HG03045 (cell line): ENCODE results near the gene DVL1.
"Not testable (repeated sequence)": the region's sequence is repeated elsewhere in the genome, so short reads cannot be mapped to it uniquely, and the experiment has no call there.

Source experiments
- ATAC-seq: cut with Tn5 transposase; IDR thresholded peaks from one replicate; pipeline ENCODE4 v1.9.1; 2021; ENCODE audit warnings: mild to moderate bottlenecking, moderate library complexity; ENCODE audit not compliant: unreplicated experiment

DVL1 gene

GRCh38 chr1:1349256-1350012 is at the start of gene DVL1:
Gene DVL1 (minus strand): TSS chr1:1349418. CDS start chr1:1349065, 353 bp downstream.
- ATAC-seq: peak; percentile 63

DNA sequence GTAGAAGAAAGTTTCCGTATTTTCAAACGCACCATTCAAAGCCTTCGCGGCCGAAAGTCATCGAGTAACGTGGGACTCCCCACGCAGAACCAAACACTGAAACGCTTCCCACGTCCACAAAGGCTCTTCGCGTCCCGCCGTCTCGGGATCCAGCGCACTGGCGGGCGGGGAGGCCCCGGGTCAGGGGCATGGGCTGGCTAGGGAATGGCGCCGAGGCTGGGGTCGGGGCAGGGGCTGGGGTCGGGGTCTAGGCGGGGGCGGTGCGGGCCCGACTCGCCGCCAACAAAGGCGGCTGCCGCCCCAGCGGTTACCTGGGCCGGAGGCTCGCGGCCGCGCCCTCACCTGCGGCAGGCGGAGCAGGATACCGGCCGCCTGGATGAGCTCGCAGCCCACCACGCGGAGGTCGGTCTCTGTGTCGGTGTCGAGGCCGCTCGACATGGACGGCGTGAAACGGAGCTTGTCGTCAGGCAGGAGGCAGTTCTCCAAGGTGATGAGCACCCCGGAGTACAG is 49.5 kb upstream of the DVL1 start:
- peak; percentile 3 for ATAC-seq

- no peak for ATAC-seq
Observed at GRCh38 chr1:1397839-1398523, 48.8 kb upstream of the DVL1 start.

DNA sequence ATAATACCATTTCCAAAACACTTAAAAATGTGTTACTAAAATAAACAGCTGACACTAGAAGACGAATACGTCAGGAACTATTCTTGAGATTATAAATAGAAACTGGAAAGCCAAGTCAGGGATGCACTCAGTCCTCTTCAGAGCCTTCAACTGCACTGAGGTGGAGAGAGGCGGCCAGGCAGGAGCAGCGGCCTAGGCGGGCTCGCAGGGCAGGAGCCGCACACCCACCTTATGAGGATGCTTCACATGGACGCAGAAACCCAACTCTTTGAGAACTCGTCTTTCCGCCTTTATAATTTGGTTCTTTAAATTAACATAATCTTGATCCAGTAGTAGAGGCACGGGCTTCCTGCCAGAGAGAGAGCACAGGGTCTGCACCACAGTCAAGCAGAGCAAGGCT is 45.9 kb upstream of the DVL1 start:
- ATAC-seq: no peak

DNA sequence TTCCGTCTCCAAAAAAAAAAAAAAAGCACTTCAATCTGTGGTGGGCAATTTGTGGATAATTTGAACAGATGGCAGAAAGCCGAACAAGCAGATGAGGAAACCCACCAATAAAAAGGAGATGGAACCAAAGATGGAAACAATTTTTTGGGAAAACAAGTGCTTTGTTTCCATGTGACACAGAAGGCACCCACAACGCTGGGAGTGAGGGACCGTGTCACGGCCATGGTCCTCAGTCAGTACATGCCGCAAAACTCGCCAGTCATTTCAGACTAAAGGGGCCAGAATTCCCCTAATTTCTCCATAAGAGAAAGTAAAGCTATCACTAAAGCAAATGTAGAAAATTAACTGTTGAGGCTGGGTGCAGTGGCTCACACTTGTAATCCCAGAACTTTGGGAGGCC is 44.9 kb upstream of the DVL1 start:
- ATAC-seq: no peak

DNA sequence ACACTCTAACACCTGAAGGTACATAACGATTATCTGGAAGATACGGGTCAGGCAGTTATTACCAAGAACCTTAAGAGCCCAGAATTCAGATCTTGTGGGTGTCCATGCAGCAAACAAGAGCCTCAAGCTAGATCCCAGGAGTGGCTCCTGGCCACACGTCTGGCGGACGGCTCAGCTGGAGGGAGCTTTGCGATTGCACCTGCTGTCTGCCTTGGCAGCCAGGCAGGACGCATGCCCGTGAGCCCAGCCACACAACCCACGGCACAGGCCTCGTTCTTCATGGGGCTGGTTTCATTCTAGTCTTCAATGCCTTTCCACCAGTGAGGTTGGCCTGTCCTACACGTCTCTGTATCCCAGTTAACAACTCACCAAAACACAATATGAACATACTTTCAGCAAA is 44.2 kb upstream of the DVL1 start:
- ATAC-seq: no peak

GRCh38 chr1:1393014-1393413 is 43.8 kb upstream of the DVL1 start:
- ATAC-seq: no peak

- ATAC-seq: no peak
Observed at GRCh38 chr1:1391225-1391624, 42.0 kb upstream of the DVL1 start.

GRCh38 chr1:1390675-1391074 is 41.5 kb upstream of the DVL1 start:
- no peak for ATAC-seq

- ATAC-seq: no peak
Observed at GRCh38 chr1:1388078-1388472, 38.9 kb upstream of the DVL1 start.

GRCh38 chr1:1387098-1388077 is 38.2 kb upstream of the DVL1 start:
- ATAC-seq: no peak

- no peak for ATAC-seq
Observed at GRCh38 chr1:1385931-1386330, 36.7 kb upstream of the DVL1 start.

DNA sequence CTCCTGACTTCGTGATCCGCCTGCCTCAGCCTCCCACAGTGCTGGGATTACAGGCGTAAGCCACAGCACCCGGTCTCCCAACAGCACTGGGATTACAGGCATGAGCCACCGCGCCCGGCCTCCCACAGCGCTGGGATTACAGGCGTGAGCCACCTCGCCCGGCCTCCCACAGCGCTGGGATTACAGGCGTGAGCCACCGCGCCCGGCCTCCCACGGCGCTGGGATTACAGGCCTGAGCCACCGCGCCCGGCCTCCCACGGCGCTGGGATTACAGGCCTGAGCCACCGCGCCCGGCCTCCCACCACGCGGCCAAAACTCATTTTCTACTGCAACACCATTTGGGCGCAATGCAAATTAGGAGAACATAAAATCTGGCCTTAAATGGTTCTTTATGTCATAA is 36.1 kb upstream of the DVL1 start:
- not testable (repeated sequence) for ATAC-seq

GRCh38 chr1:1381294-1381693 is 32.1 kb upstream of the DVL1 start:
- no peak for ATAC-seq

- ATAC-seq: no peak
Observed at GRCh38 chr1:1380860-1381259, 31.6 kb upstream of the DVL1 start.

DNA sequence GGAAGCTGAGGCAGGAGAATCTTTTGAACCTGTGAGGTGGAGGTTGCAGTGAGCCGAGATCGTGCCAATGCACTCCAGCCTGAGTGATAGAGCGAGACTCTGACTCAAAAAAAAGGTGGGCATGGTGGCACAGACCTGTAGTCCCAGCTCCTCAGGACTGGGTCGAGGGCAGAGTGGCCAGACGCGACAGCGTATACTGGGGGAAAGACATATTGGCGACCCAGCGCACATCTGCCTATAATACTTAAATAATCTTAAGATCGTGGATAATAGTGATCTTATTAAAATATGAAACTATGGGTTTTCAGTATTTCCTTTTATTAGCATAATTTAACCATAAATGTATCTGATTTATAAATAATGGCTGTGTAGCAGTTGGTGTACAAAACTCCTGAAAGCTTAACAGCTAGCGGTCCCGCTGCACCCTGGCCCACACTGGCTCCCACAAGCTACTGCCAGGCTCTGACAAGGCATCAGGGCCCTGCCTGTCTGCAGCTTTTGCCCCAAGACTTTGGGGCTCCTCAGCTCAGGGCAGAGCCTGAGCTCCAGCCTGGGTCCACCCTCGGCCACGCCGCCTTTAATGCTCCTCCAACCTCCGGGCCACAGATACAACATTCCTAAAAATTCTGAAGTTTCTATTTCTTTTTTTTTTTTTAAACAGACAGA is 28.5 kb upstream of the DVL1 start:
- ATAC-seq: no peak

DNA sequence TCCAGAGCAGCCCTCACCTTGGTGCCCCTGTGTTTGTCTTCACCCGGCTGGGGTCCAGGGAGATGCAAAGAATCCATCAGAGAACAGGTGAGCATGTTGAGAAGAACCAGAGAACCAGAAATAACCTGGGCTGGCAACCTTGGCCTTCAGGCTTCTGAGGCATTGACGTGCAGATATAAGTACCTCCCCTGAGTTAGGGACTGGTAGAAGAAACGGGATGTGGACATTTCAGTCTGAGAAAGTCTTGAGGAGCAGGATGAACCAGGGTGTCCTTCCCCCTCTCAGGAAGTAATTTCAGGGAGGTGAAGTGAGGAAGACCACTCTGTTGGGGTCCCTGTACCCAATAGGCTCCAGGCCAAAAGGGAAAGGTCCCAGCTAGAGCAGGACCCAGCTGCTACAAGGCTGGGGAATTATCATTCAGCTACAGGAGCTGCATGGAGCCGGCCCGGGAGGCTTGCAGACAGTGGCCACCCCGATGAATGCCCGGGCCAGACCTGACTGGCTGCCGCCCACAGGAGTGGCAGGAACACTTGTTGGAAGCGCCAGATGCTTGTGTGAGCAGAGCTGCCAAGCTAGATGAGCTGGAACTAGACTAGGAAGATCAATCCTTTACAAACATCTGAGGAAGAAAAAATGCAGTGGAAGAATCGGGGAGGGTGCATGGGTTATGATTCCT is 27.5 kb upstream of the DVL1 start:
- no peak for ATAC-seq

- peak; percentile 82 for ATAC-seq
Observed at GRCh38 chr1:1374929-1375662, 25.9 kb upstream of the DVL1 start, which contains the start of gene AURKAIP1. Gene AURKAIP1 (minus strand): TSS chr1:1375207. CDS start chr1:1374756, 451 bp downstream.

- no peak for ATAC-seq
Observed at GRCh38 chr1:1374589-1374928, 25.3 kb upstream of the DVL1 start.
